Measurements from ENCODE around the gene CTPS1.

DNA sequence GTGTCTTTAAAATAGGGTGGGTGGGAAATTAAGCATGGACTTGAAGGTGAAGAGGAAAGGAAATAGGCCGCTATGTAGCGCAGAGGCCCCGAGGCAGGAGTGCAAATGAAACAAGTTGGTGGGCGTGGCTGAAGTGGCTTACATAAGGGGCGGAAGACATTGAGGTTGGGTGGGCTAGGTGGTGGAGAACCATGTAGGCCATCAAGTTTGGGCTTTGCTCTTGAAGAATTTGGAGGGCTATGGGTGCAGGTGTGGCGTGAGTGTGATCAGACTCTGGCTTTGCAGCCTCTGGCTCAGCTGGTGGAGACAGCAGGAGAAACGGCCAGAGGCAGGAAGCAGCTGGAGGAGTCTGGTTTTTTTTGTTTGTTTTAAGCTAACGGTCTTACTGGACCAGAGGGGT is 35.4 kb downstream of the CTPS1 start:
- TF ChIP-seq EZH2 (IDR thresholded peaks at IDR 0.05; ENCODE audit: insufficient read depth, poor library complexity, severe bottlenecking) (no peak), EZH2phosphoT487 (IDR thresholded peaks at IDR 0.05; ENCODE audit: insufficient read depth, low read depth) (no peak)

Data from GM23248 (cell line).